CD4-positive, alpha-beta T cell treated with Interleukin-6 for 4 hours (primary cell): Measurements from ENCODE around the gene ATP8B1.

ENCODE experiments used
- DNase-seq: peaks from one replicate; pipeline ENCODE4 v3.0.0-alpha.2; 2020; ENCODE audit warnings: mixed read lengths

The ATP8B1 gene

GRCh38 chr18:57816208-57816954 lies 13.3 kb upstream of the ATP8B1 start:
- DNase-seq = no peak

GRCh38 chr18:57814555-57814954 lies 11.4 kb upstream of the ATP8B1 start:
- no peak for DNase-seq

- DNase-seq = no peak
Observed at GRCh38 chr18:57813245-57813644, 10.1 kb upstream of the ATP8B1 start.

- DNase-seq = no peak
Observed at GRCh38 chr18:57812126-57812477, 9.0 kb upstream of the ATP8B1 start.

GRCh38 chr18:57811477-57812125 lies 8.5 kb upstream of the ATP8B1 start:
- DNase-seq = no peak

GRCh38 chr18:57809190-57809589 lies 6.1 kb upstream of the ATP8B1 start:
- no peak for DNase-seq

GRCh38 chr18:57807336-57808117 lies 4.4 kb upstream of the ATP8B1 start:
- DNase-seq = no peak

GRCh38 chr18:57806978-57807285 lies 3.8 kb upstream of the ATP8B1 start:
- DNase-seq = no peak

GRCh38 chr18:57806201-57806977 lies 3.3 kb upstream of the ATP8B1 start:
- no peak for DNase-seq

- DNase-seq = no peak
Observed at GRCh38 chr18:57805117-57805516, 2.0 kb upstream of the ATP8B1 start.

- no peak for DNase-seq
Observed at GRCh38 chr18:57804557-57804956, 1.4 kb upstream of the ATP8B1 start.

GRCh38 chr18:57802213-57803102 lies 657 bp downstream of the ATP8B1 start:
- no peak for DNase-seq

GRCh38 chr18:57801761-57802212 lies 1.3 kb downstream of the ATP8B1 start:
- DNase-seq = no peak

GRCh38 chr18:57801325-57801724 lies 1.8 kb downstream of the ATP8B1 start:
- DNase-seq = no peak

GRCh38 chr18:57798713-57799373 lies 4.3 kb downstream of the ATP8B1 start:
- DNase-seq = no peak

- no peak for DNase-seq
Observed at GRCh38 chr18:57797209-57797651, 5.9 kb downstream of the ATP8B1 start.

- DNase-seq = no peak
Observed at GRCh38 chr18:57794951-57795728, 8.0 kb downstream of the ATP8B1 start.

- no peak for DNase-seq
Observed at GRCh38 chr18:57793302-57793986, 9.7 kb downstream of the ATP8B1 start.

GRCh38 chr18:57792631-57793301 lies 10.3 kb downstream of the ATP8B1 start:
- no peak for DNase-seq
